B cell (primary cell): ENCODE measurements around the gene NOC2L. TPM values are rescaled to one million over a fixed set of nuclear protein-coding genes. Genes with fewer than 3 reads are reported as not detected.

Source experiments
- ATAC-seq: fragments of 200-7000 bp; cut with Tn5 transposase; one replicate; pipeline ENCODE4 v1.10.0; 2021; ENCODE audit warnings: low read depth, mild to moderate bottlenecking, moderate number of reproducible peaks, moderate library complexity
- CTCF ChIA-PET: fragments of 350-600 bp; sonication (Branson Sonifier 250); formaldehyde crosslinking; loops from one replicate; lab custom pipeline; 2021; ENCODE audit warnings: antibody characterized with exemption, inconsistent platforms; lab: Charles Lee
- POLR2A ChIA-PET: fragments of 350-600 bp; sonication (Branson Sonifier 250); formaldehyde crosslinking; loops from one replicate; lab custom pipeline; 2021; ENCODE audit warnings: antibody characterized with exemption; lab: Charles Lee
- DNase-seq: peaks from one replicate; pipeline ENCODE4 v3.0.0; 2013
- H2AFZ ChIP-seq: 2 replicates; pipeline ENCODE4 v1.6.1; 2012; ENCODE audit warnings: mild to moderate bottlenecking, low read depth, low read length; ENCODE audit not compliant: insufficient read depth, poor library complexity, severe bottlenecking
- H3K27ac ChIP-seq, 2 donors: 1 replicate in 1 of 2; 2 replicates in 1 of 2; pipeline ENCODE4 v1.5.1; 2012 to 2013; ENCODE audit warnings: low read length in 2 of 2, mild to moderate bottlenecking in 2 of 2, moderate library complexity in 1 of 2
- H3K27me3 ChIP-seq, 4 experiments: fragments of 200-600 bp in 1 of 4; sonication (generic) in 1 of 4; replicated peaks in 1 of 4; 1 replicate in 2 of 4; 2 replicates in 2 of 4; pipeline versions ENCODE4 v1.6.1 to v1.7.0; 2013 to 2016; ENCODE audit warnings: low read length in 3 of 4, mild to moderate bottlenecking in 2 of 4, mixed read lengths in 1 of 4, moderate library complexity in 1 of 4; ENCODE audit not compliant: insufficient read depth in 4 of 4, control insufficient read depth in 3 of 4; ENCODE audit errors: control extremely low read depth in 1 of 4
- H3K36me3 ChIP-seq, 2 experiments: replicated peaks in 1 of 2; 1 replicate in 1 of 2; 2 replicates in 1 of 2; pipeline versions ENCODE4 v1.6.1 to v1.7.1; 2013; ENCODE audit warnings: low read length in 1 of 2; ENCODE audit not compliant: insufficient read depth in 2 of 2, control insufficient read depth in 1 of 2; ENCODE audit errors: control extremely low read depth in 1 of 2, extremely low read depth in 1 of 2
- H3K4me1 ChIP-seq, 2 donors: fragments of 200-600 bp in 1 of 2; sonication (generic) in 1 of 2; 1 replicate in 1 of 2; 2 replicates in 1 of 2; pipeline versions ENCODE4 v1.5.1 to v1.6.1; 2013 to 2017; ENCODE audit warnings: low read length in 2 of 2; ENCODE audit not compliant: control insufficient read depth in 2 of 2, insufficient read depth in 2 of 2
- H3K4me2 ChIP-seq: replicated peaks from 2 replicates; pipeline ENCODE3; 2012; ENCODE audit warnings: mild to moderate bottlenecking, low read depth, low read length; ENCODE audit not compliant: poor library complexity, severe bottlenecking
- H3K4me3 ChIP-seq, 5 experiments: fragments of 200-600 bp in 1 of 5; sonication (generic) in 1 of 5; 1 replicate in 3 of 5; 2 replicates in 2 of 5; pipeline versions ENCODE4 v1.5.1 to v1.7.0; 2011 to 2016; ENCODE audit warnings: low read length in 4 of 5, mild to moderate bottlenecking in 4 of 5, low read depth in 2 of 5, control low read depth in 1 of 5, moderate library complexity in 1 of 5; ENCODE audit not compliant: insufficient read depth in 1 of 5; ENCODE audit errors: control extremely low read depth in 1 of 5, extremely low read depth in 1 of 5
- H3K79me2 ChIP-seq: fragments of 200-600 bp; sonication (generic); one replicate; pipeline ENCODE4 v1.6.0; 2016; ENCODE audit warnings: low read length; ENCODE audit not compliant: control insufficient read depth, insufficient read depth
- H3K9ac ChIP-seq: fragments of 200-600 bp; sonication (generic); 2 replicates; pipeline ENCODE4 v1.6.1; 2017; ENCODE audit warnings: mild to moderate bottlenecking, low read length, moderate library complexity
- H3K9me3 ChIP-seq, 3 donors: one replicate each; pipeline versions ENCODE4 v1.6.1 to v1.7.1; 2013; ENCODE audit warnings: low read length in 2 of 3; ENCODE audit not compliant: control insufficient read depth in 2 of 3, insufficient read depth in 1 of 3; ENCODE audit errors: control extremely low read depth in 1 of 3
- H4K20me1 ChIP-seq: 2 replicates; pipeline ENCODE4 v1.6.0; 2012; ENCODE audit warnings: mild to moderate bottlenecking, low read length; ENCODE audit not compliant: insufficient read depth, control insufficient read depth, poor library complexity, severe bottlenecking
- H3K27ac Mint-ChIP-seq: one replicate; pipeline ENCODE4 v1.8.0; 2021; ENCODE audit warnings: mixed read lengths
- H3K27me3 Mint-ChIP-seq: one replicate; pipeline ENCODE4 v1.8.0; 2021; ENCODE audit warnings: mixed read lengths
- H3K4me1 Mint-ChIP-seq: one replicate; pipeline ENCODE4 v1.8.0; 2021; ENCODE audit warnings: mixed read lengths
- H3K4me3 Mint-ChIP-seq: one replicate; pipeline ENCODE4 v1.8.0; 2021; ENCODE audit warnings: mixed read lengths
- H3K9me3 Mint-ChIP-seq: one replicate; pipeline ENCODE4 v1.8.0; 2022; ENCODE audit warnings: mixed read lengths; ENCODE audit not compliant: insufficient read depth
- EZH2 ChIP-seq: IDR thresholded peaks from 2 replicates; pipeline ENCODE4 v1.6.1; 2012; ENCODE audit warnings: borderline replicate concordance, low read depth, mild to moderate bottlenecking, moderate library complexity, low read length; ENCODE audit not compliant: insufficient read depth, poor library complexity, severe bottlenecking
- WGBS: methylation state at CpG from one replicate; pipeline ENCODE4 v1.1.5; 2013; ENCODE audit warnings: missing lambda C conversion rate; ENCODE audit not compliant: insufficient coverage; 5-methylcytosine and 5-hydroxymethylcytosine counted together
- intact Hi-C: fragments of 100-400 bp; cut with micrococcal nuclease; formaldehyde crosslinking; loops from one replicate; pipeline ENCODE4 v1.10.0; 2022
- polyA plus RNA-seq: library from polyadenylated mRNA; depleted of rRNA; stranded (reverse); fragments of >200 nt; gene quantifications from 2 replicates; pipeline ENCODE4 v1.2.3, GENCODE V29; 2012
- total RNA-seq, 2 donors: library from RNA; stranded (reverse); fragments of 120-200 nt in 1 of 2; gene quantifications; 1 replicate in 1 of 2; 2 replicates in 1 of 2; pipeline versions ENCODE4 v1.2.3 to v1.2.4, GENCODE V29; 2013 to 2022
- TF ChIP-seq, protein P1 (sequence below): fragments of 200-600 bp; IDR thresholded peaks from one replicate; pipeline ENCODE4 v1.8.0; 2022; ENCODE audit warnings: antibody characterized with exemption, mild to moderate bottlenecking

The NOC2L gene
- total and polyA plus RNA-seq, 2 donors (not counting 1 experiment from before 2014, with no cell fraction given) = 48.0 to 64.1 TPM

DNA sequence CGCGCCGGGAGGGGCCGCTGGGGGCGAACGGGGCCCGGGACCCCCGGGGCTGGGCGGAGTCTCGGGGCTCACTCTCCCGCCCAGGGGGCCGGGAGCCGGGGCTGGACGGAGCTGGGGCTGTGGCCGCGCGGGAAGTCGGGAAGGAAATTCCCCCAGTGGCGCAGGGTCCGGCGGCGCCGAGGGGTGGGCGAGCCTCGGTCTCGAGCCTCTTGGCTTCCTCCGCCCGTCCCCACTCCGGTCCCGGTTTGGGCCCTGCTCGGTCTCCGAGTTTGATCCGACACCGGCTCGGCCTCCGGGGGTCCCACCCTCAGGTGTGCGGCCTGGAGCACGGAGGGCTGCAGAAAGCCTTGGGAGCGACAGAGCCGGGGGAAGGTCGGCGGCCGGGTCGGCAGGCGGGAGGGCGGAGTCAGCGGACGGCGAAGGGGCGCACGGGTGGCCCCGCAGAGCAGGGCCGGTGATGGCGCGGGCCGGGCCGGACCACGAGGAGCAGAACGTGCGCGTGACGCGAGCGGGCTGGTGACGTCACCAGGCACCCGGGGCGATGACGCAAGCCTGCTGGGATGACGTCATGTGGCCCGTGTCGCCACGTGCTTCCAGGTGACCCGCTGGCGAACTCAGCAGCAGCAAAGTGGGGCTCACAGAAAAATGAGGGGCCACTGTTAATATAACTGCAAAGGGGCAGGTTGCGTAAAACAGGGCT, 41.5 kb upstream of the NOC2L start:
- Histone ChIP-seq H3K4me2 (peak overlapping the region; percentile 99), H3K4me1 (peaks cover 40 to 58% of the 10 kb centered on the region in 2 donors), H3K79me2 (no peaks in the 10 kb centered on the region), H2AFZ (peak overlapping the region; percentile 68), H3K9me3 (peaks cover 0 to 25% (median 0%) of the 10 kb centered on the region in 3 donors), H3K4me3 (peak overlapping the region in 4 of 5 experiments; percentile 38 to 60 (median 51)), H4K20me1 (no peaks in the 10 kb centered on the region), H3K9ac (peak overlapping the region; percentile 70), H3K27me3 (peaks cover 0 to 78% (median 47%) of the 10 kb centered on the region in 4 experiments), H3K36me3 (no peaks in the 10 kb centered on the region), H3K27ac (peak overlapping the region in 1 of 2 donors; percentile 30)
- Mint-ChIP-seq H3K4me1 (peaks cover 24% of the 10 kb centered on the region), H3K27me3 (peaks cover 29% of the 10 kb centered on the region), H3K4me3 (peak overlapping the region; percentile 83), H3K27ac (peak overlapping the region; percentile 63), H3K9me3 (no peaks in the 10 kb centered on the region)
- ChIA-PET CTCF (interaction anchor here (2.0 to 2.3 kb wide), 2 partner anchors 13 to 18 kb away, joined by 13 to 14 read pairs; partner anchors contain the start of genes AGRN and ISG15), POLR2A (interaction anchor here (0.6 kb wide), 1 partner anchor 12 kb away, joined by 5 read pairs; no protein-coding TSS in a partner anchor)
- DNase-seq (peak; percentile 92), ATAC-seq (peak; percentile 16)
- 4% methylated on average over 73 of the region's 75 CpGs for WGBS
- intact Hi-C loops = loop anchor here (2.0 kb wide), 1 partner anchor 18 kb away; no protein-coding TSS in a partner anchor
- peak; percentile 41 for TF ChIP-seq EZH2
- TF ChIP-seq, protein P1, sequence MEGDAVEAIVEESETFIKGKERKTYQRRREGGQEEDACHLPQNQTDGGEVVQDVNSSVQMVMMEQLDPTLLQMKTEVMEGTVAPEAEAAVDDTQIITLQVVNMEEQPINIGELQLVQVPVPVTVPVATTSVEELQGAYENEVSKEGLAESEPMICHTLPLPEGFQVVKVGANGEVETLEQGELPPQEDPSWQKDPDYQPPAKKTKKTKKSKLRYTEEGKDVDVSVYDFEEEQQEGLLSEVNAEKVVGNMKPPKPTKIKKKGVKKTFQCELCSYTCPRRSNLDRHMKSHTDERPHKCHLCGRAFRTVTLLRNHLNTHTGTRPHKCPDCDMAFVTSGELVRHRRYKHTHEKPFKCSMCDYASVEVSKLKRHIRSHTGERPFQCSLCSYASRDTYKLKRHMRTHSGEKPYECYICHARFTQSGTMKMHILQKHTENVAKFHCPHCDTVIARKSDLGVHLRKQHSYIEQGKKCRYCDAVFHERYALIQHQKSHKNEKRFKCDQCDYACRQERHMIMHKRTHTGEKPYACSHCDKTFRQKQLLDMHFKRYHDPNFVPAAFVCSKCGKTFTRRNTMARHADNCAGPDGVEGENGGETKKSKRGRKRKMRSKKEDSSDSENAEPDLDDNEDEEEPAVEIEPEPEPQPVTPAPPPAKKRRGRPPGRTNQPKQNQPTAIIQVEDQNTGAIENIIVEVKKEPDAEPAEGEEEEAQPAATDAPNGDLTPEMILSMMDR = no peak
